Esophagus muscularis mucosa (tissue), 4 donors: Measurements from ENCODE around the gene ZFYVE1.

Experiments
- CTCF ChIP-seq, 3 experiments: fragments of 200-600 bp in 2 of 3; fragments of 450-650 bp in 1 of 3; sonication (generic) in 2 of 3; IDR thresholded peaks; one replicate each; pipeline ENCODE4 v1.5.1; 2017 to 2019; ENCODE audit warnings: antibody characterized with exemption in 3 of 3, mild to moderate bottlenecking in 2 of 3, moderate library complexity in 1 of 3
- EP300 ChIP-seq: sonication (generic); formaldehyde crosslinking; IDR thresholded peaks from one replicate; pipeline ENCODE4 v1.6.1; 2017; ENCODE audit warnings: antibody characterized with exemption
- POLR2A ChIP-seq: fragments of 450-650 bp; IDR thresholded peaks from one replicate; pipeline ENCODE4 v1.6.1; 2017; ENCODE audit warnings: antibody characterized with exemption, moderate library complexity, mild to moderate bottlenecking, low read depth
- POLR2AphosphoS5 ChIP-seq, 2 donors: sonication (generic); formaldehyde crosslinking; IDR thresholded peaks; one replicate each; pipeline ENCODE4 v1.6.1; 2017; ENCODE audit warnings: antibody characterized with exemption in 2 of 2

DNA sequence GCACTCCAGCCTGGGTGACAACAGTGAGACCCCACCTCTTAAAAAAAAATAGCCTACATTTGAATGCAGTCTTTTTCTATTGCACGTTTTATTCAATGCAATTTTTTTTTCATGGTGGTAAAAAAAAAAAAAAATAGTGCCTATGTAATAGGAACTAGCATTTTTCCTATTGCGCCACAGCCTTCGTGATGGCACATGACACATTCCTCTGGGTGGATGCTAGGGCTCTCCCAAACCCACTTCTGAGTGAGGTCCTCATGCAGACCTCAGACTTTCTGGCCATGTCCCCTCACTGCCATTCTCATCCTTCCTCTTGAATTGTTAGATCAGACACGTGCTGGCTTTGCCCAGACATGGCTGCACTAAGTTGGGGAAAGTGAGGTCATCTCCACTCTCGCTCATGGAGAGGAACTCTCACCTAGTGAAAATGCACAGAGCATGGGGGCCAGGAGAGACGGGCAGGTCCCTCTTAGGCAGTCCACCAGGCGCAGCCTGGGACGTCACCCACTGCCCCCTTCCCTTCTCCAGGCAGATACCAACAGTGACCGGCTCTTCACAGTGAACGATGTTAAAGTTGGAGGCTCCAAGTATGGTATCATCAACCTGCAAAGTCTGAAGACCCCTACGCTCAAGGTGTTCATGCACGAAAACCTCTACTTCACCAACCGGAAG lies 81.4 kb downstream of the ZFYVE1 start:
- TF ChIP-seq POLR2A: no peak
- no peak for TF ChIP-seq CTCF (IDR thresholded peaks at IDR 0.05)
- TF ChIP-seq POLR2AphosphoS5 (IDR thresholded peaks at IDR 0.05): no peak
- no peak for TF ChIP-seq EP300
